Peyer's patch (tissue), 4 donors: Measurements from ENCODE around the gene IL16.
A peak's percentile ranks its signal among the peaks of the same experiment; 100 is the strongest.

Source experiments
- POLR2A ChIP-seq, 2 donors: fragments of 450-650 bp; IDR thresholded peaks; one replicate each; pipeline ENCODE4 v1.5.1; 2017; ENCODE audit warnings: antibody characterized with exemption in 2 of 2, mild to moderate bottlenecking in 2 of 2, moderate library complexity in 2 of 2
- TF ChIP-seq, protein P1 (sequence below), 6 experiments: fragments of 450-650 bp in 4 of 6; fragments of 200-600 bp in 2 of 6; sonication (generic) in 1 of 6; IDR thresholded peaks; one replicate each; pipeline ENCODE4 v1.5.1; 2017 to 2019; ENCODE audit warnings: antibody characterized with exemption in 6 of 6, mild to moderate bottlenecking in 3 of 6, moderate library complexity in 1 of 6

DNA sequence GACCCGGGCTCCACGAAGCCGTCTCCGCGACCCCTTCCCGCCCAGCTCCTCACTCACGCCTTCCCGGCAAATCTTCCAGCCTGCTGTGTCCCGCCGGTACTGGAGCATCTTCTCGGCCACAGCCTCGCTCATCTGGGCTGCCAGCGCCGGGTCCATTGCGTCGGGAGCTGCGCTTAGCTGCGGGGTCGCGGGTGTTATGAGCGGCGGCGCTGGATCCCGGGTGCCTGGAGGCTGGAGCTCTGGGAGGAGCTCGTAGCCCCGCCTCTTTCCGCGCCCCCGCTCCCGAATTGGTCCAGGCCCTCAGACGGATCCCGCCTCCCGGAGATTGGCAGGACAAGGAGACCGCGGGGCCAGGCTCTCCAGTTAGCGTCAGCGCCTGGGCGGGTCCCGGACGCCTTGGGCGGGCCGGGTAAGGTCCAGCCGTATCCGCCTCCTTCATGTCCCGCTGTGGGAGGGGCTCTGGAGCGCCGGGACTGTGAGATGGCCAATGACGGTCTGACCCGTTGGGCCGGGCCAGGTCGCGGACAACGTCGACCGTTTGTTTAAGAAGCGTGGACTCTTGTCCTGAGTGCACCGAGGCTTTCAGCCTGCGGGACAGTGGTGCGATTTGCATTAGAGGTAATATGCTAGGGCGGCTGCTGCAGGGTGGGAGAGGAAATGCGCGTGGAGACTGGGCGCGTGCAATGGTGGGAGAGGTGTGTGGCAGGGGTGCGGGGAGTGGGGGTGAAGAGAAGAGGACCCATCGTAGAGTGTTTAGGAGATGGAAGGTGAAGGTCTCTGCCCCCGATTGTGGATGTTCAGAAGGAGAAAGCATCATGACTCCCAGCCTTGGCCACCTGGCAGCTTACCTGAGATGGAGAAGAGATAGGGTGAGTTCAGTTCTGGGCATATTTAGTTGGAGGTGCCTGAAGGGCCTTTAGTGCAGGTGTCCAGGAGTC, 127.5 kb downstream of the IL16 start, which contains the start of gene STARD5:
- peak; percentile 94 for TF ChIP-seq POLR2A (IDR thresholded peaks at IDR 0.05)
- TF ChIP-seq, protein P1, sequence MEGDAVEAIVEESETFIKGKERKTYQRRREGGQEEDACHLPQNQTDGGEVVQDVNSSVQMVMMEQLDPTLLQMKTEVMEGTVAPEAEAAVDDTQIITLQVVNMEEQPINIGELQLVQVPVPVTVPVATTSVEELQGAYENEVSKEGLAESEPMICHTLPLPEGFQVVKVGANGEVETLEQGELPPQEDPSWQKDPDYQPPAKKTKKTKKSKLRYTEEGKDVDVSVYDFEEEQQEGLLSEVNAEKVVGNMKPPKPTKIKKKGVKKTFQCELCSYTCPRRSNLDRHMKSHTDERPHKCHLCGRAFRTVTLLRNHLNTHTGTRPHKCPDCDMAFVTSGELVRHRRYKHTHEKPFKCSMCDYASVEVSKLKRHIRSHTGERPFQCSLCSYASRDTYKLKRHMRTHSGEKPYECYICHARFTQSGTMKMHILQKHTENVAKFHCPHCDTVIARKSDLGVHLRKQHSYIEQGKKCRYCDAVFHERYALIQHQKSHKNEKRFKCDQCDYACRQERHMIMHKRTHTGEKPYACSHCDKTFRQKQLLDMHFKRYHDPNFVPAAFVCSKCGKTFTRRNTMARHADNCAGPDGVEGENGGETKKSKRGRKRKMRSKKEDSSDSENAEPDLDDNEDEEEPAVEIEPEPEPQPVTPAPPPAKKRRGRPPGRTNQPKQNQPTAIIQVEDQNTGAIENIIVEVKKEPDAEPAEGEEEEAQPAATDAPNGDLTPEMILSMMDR (IDR thresholded peaks at IDR 0.05), result peak in 1 of 6 experiments; percentile 7
